Hematopoietic multipotent progenitor cell treated with erythropoietin and hydrocortisone succinate and interleukin-3 and kit ligand, for 4 days (in vitro differentiated cells): ENCODE data around the gene SNX5.
A peak's percentile ranks its signal among the peaks of the same experiment; 100 is the strongest.

Experiments used
- DNase-seq: peaks from one replicate; pipeline ENCODE4 v3.0.0-alpha.2; 2015

The SNX5 gene

GRCh38 chr20:17968366-17969277 is at the start of gene SNX5, which contains the start of gene MGME1:
Gene SNX5, minus strand, starts transcription at chr20:17968794. Its CDS starts 369 bp downstream, at chr20:17968425.
Gene MGME1, plus strand, starts transcription at chr20:17969018. Its CDS starts 842 bp downstream, at chr20:17969860.
- peak; percentile 100 for DNase-seq

GRCh38 chr20:18018100-18018499 is 49.5 kb upstream of the SNX5 start:
- DNase-seq = no peak

- DNase-seq = peak; percentile 14
Measured at GRCh38 chr20:18016772-18017171, 48.2 kb upstream of the SNX5 start.

- DNase-seq = no peak
Measured at GRCh38 chr20:18014411-18014810, 45.8 kb upstream of the SNX5 start.

GRCh38 chr20:18012901-18013300 is 44.3 kb upstream of the SNX5 start:
- DNase-seq = no peak

GRCh38 chr20:18011951-18012645 is 43.5 kb upstream of the SNX5 start:
- DNase-seq = no peak

GRCh38 chr20:18011482-18011881 is 42.9 kb upstream of the SNX5 start:
- no peak for DNase-seq

GRCh38 chr20:18009116-18009515 is 40.5 kb upstream of the SNX5 start:
- no peak for DNase-seq

- DNase-seq = no peak
Measured at GRCh38 chr20:18007534-18008292, 39.1 kb upstream of the SNX5 start.

- DNase-seq = no peak
Measured at GRCh38 chr20:18006684-18007083, 38.1 kb upstream of the SNX5 start.

GRCh38 chr20:18005990-18006364 is 37.4 kb upstream of the SNX5 start:
- no peak for DNase-seq

GRCh38 chr20:18005170-18005989 is 36.8 kb upstream of the SNX5 start:
- DNase-seq = no peak

- no peak for DNase-seq
Measured at GRCh38 chr20:18004384-18005031, 35.9 kb upstream of the SNX5 start.

GRCh38 chr20:18003897-18004296 is 35.3 kb upstream of the SNX5 start:
- no peak for DNase-seq

GRCh38 chr20:18001131-18001921 is 32.7 kb upstream of the SNX5 start:
- DNase-seq = no peak

GRCh38 chr20:17999566-17999965 is 31.0 kb upstream of the SNX5 start:
- no peak for DNase-seq

- DNase-seq = no peak
Measured at GRCh38 chr20:17998446-17998845, 29.9 kb upstream of the SNX5 start.

- DNase-seq = peak; percentile 86
Measured at GRCh38 chr20:17995967-17996819, 27.6 kb upstream of the SNX5 start.

- DNase-seq = no peak
Measured at GRCh38 chr20:17993546-17993945, 25.0 kb upstream of the SNX5 start.
